Measurements from ENCODE around the gene NRXN3. TPM values are rescaled to one million over a fixed set of nuclear protein-coding genes. Genes with fewer than 3 reads are reported as not detected.
"Not testable (repeated sequence)": the region's sequence is repeated elsewhere in the genome, so short reads cannot be mapped to it uniquely, and the experiment has no call there.

NRXN3 gene
- total and polyA plus RNA-seq, 7 donors = 0.06 to 0.74 (median 0.15) TPM

- Histone ChIP-seq H3K4me3 (no peak overlapping the region), H3K27me3 (ENCODE audit: insufficient read depth in 3 of 3, low read length in 2 of 3) (peaks cover 0 to 3% (median 0%) of the 10 kb centered on the region in 3 donors), H3K9me3 (no peaks in the 10 kb centered on the region), H3K27ac (no peak overlapping the region), H3K36me3 (ENCODE audit: insufficient read depth in 1 of 2, low read depth in 1 of 2) (no peaks in the 10 kb centered on the region), H3K4me1 (no peaks in the 10 kb centered on the region)
- intact Hi-C loops (cut with DNase I) = no loop called here
- ATAC-seq (no peak), DNase-seq (no peak)
- WGBS, 3 donors = 75 to 85% (median 83%) methylated on average over 3 of the region's 3 CpGs
- TF ChIP-seq, protein P1, sequence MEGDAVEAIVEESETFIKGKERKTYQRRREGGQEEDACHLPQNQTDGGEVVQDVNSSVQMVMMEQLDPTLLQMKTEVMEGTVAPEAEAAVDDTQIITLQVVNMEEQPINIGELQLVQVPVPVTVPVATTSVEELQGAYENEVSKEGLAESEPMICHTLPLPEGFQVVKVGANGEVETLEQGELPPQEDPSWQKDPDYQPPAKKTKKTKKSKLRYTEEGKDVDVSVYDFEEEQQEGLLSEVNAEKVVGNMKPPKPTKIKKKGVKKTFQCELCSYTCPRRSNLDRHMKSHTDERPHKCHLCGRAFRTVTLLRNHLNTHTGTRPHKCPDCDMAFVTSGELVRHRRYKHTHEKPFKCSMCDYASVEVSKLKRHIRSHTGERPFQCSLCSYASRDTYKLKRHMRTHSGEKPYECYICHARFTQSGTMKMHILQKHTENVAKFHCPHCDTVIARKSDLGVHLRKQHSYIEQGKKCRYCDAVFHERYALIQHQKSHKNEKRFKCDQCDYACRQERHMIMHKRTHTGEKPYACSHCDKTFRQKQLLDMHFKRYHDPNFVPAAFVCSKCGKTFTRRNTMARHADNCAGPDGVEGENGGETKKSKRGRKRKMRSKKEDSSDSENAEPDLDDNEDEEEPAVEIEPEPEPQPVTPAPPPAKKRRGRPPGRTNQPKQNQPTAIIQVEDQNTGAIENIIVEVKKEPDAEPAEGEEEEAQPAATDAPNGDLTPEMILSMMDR (IDR thresholded peaks at IDR 0.05) = no peak
Measured at GRCh38 chr14:78417532-78417931, 247.4 kb downstream of the NRXN3 start.

DNA sequence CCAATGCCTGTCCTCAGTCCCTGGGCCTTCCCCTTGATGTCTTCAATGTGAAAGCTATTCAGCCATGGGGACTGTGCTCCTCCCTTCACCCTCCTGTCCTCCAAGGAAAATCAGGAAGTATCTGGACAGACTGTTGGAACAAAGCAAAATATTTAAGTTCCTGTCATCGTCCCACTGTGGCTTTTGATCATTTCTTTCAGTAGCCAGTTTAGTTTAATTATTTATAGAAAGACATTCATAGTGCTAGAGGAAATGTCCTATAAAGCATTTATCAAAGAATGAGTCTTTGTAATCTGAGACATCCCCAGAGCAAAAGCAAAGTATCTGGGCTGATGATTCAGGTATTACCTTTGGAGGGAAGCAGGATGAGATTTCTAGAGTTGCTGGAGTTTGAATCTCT, 254.1 kb downstream of the NRXN3 start:
- ATAC-seq (no peak), DNase-seq (no peak)
- 54 to 82% (median 69%) methylated on average over 1 of the region's 1 CpG for WGBS, 3 donors
- Histone ChIP-seq H3K9me3 (no peaks in the 10 kb centered on the region), H3K27me3 (ENCODE audit: insufficient read depth in 3 of 3, low read length in 2 of 3) (no peaks in the 10 kb centered on the region), H3K27ac (no peak overlapping the region), H3K36me3 (ENCODE audit: insufficient read depth in 1 of 2, low read depth in 1 of 2) (no peaks in the 10 kb centered on the region), H3K4me3 (no peak overlapping the region), H3K4me1 (no peaks in the 10 kb centered on the region)
- intact Hi-C loops (cut with DNase I) = no loop called here
- TF ChIP-seq, protein P1 (IDR thresholded peaks at IDR 0.05) = no peak

- H3K27ac ChIP-seq = no peak overlapping the region
- H3K27me3 ChIP-seq (ENCODE audit: insufficient read depth in 3 of 3, low read length in 2 of 3) = no peaks in the 10 kb centered on the region
- no peaks in the 10 kb centered on the region for H3K36me3 ChIP-seq (ENCODE audit: insufficient read depth in 1 of 2, low read depth in 1 of 2)
- intact Hi-C loops (cut with DNase I) = no loop called here
- no peak for ATAC-seq
- no peak for DNase-seq
- WGBS, 3 donors = 13 to 33% (median 29%) methylated on average over 2 of the region's 2 CpGs
- TF ChIP-seq, protein P1 (IDR thresholded peaks at IDR 0.05) = no peak
- H3K9me3 ChIP-seq = no peaks in the 10 kb centered on the region
- no peak overlapping the region for H3K4me3 ChIP-seq
- no peaks in the 10 kb centered on the region for H3K4me1 ChIP-seq
Measured at GRCh38 chr14:78425330-78425729, 255.2 kb downstream of the NRXN3 start.

DNA sequence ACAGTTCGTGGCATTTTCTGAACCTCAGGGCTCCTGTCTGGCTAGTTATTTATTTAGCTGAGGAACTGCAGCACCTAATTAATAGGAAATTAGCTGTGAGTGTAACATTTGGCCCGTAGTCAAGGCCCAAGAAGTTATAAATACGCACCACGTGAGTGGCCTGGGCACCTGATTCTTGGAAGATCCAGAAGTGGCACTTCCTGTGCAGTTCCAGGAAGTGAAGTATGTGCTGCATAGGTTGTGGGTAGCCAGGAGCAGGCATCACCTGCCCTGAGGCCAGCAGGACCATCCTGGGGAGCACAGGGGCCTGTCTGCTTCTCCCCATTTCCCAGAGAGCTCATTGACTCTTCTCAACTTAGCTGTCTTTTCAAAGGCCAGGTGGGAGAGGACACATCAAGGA, 255.6 kb downstream of the NRXN3 start:
- WGBS, 3 donors = 51 to 61% (median 61%) methylated on average over 4 of the region's 4 CpGs
- Histone ChIP-seq H3K27me3 (ENCODE audit: insufficient read depth in 3 of 3, low read length in 2 of 3) (no peaks in the 10 kb centered on the region), H3K36me3 (ENCODE audit: insufficient read depth in 1 of 2, low read depth in 1 of 2) (no peaks in the 10 kb centered on the region), H3K4me3 (no peak overlapping the region), H3K27ac (no peak overlapping the region), H3K4me1 (no peaks in the 10 kb centered on the region), H3K9me3 (no peaks in the 10 kb centered on the region)
- intact Hi-C loops (cut with DNase I) = no loop called here
- TF ChIP-seq, protein P1 (IDR thresholded peaks at IDR 0.05) = no peak
- ATAC-seq (no peak), DNase-seq (no peak)

DNA sequence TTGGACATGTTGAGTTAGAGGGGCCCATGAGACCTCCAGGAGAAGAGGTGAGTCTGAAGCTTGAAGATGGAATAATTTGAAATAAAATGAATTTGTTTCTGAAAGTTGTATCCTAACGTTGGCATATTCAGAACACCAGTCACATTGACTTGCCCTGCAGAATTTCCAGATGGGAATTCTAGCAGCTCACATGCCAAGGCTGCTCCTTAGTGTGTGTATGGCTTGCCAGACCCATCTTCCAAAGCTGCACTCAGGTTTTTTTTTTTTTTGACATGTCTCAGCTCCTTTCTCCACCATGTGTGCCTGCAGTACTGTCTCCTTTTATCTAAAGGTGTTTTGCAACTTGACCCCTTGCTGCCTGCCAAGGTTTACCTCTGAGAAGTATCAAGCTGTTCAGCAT, 261.9 kb downstream of the NRXN3 start:
- ATAC-seq (no peak), DNase-seq (no peak)
- TF ChIP-seq, protein P1 (IDR thresholded peaks at IDR 0.05) = no peak
- no peaks in the 10 kb centered on the region for H3K27me3 ChIP-seq (ENCODE audit: insufficient read depth in 3 of 3, low read length in 2 of 3)
- H3K9me3 ChIP-seq = no peaks in the 10 kb centered on the region
- H3K4me1 ChIP-seq = no peaks in the 10 kb centered on the region
- 44 to 65% (median 57%) methylated on average over 1 of the region's 1 CpG for WGBS, 3 donors
- H3K4me3 ChIP-seq = no peak overlapping the region
- no peak overlapping the region for H3K27ac ChIP-seq
- H3K36me3 ChIP-seq (ENCODE audit: insufficient read depth in 1 of 2, low read depth in 1 of 2) = no peaks in the 10 kb centered on the region
- intact Hi-C loops (cut with DNase I) = no loop called here

GRCh38 chr14:78437448-78437847, 267.3 kb downstream of the NRXN3 start:
- DNase-seq, ATAC-seq: not testable (repeated sequence)

More at GRCh38 chr14:78437448-78437847, 267.3 kb downstream of the NRXN3 start:
- WGBS, 3 donors = 64 to 65% (median 64%) methylated on average over 3 of the region's 3 CpGs
- H3K4me1 ChIP-seq; H3K27me3 ChIP-seq (ENCODE audit: insufficient read depth in 3 of 3, low read length in 2 of 3); H3K4me3 ChIP-seq; H3K36me3 ChIP-seq (ENCODE audit: insufficient read depth in 1 of 2, low read depth in 1 of 2); intact Hi-C loops (cut with DNase I); H3K27ac ChIP-seq; H3K9me3 ChIP-seq: not testable (repeated sequence)

All from psoas muscle (tissue), 8 donors.